ENCODE results near the gene TLCD5.

- TF ChIP-seq CTCF (IDR thresholded peaks at IDR 0.05) (no peak), POLR2A (IDR thresholded peaks at IDR 0.05) (no peak)
Observed at GRCh38 chr11:120281143-120281795, 43.8 kb upstream of the TLCD5 start.
